GM19328 (cell line): ENCODE data around the gene XBP1.
A peak's percentile ranks its signal among the peaks of the same experiment; 100 is the strongest.
"Not testable (repeated sequence)": the region's sequence is repeated elsewhere in the genome, so short reads cannot be mapped to it uniquely, and the experiment has no call there.

Experiments
- ATAC-seq: cut with Tn5 transposase; IDR thresholded peaks from one replicate; pipeline ENCODE4 v1.9.1; 2021; ENCODE audit warnings: mild to moderate bottlenecking, moderate library complexity; ENCODE audit not compliant: unreplicated experiment

The XBP1 gene

GRCh38 chr22:28793976-28794584 lies 6.3 kb downstream of the XBP1 start:
- ATAC-seq, result no peak

- ATAC-seq, result peak; percentile 22
These were observed 7.6 kb downstream of the XBP1 start for GRCh38 chr22:28792491-28793383.

GRCh38 chr22:28791841-28792490 lies 8.4 kb downstream of the XBP1 start:
- ATAC-seq, result peak; percentile 51

- no peak for ATAC-seq
These were observed 9.2 kb downstream of the XBP1 start for GRCh38 chr22:28791124-28791523.

- ATAC-seq, result no peak
These were observed 11.8 kb downstream of the XBP1 start for GRCh38 chr22:28788601-28789000.

GRCh38 chr22:28783786-28784671 lies 16.3 kb downstream of the XBP1 start:
- no peak for ATAC-seq

- ATAC-seq, result no peak
These were observed 20.1 kb downstream of the XBP1 start for GRCh38 chr22:28780296-28780695.

GRCh38 chr22:28779833-28780232 lies 20.5 kb downstream of the XBP1 start:
- no peak for ATAC-seq

- ATAC-seq, result no peak
These were observed 26.0 kb downstream of the XBP1 start for GRCh38 chr22:28774378-28774777.

- no peak for ATAC-seq
These were observed 26.9 kb downstream of the XBP1 start for GRCh38 chr22:28773461-28773867.

GRCh38 chr22:28772633-28773460 lies 27.5 kb downstream of the XBP1 start, which contains the start of gene CCDC117:
Gene CCDC117 (plus strand): TSS chr22:28772695. CDS start chr22:28772850, 155 bp downstream.
- peak; percentile 84 for ATAC-seq

GRCh38 chr22:28771195-28771791 lies 29.1 kb downstream of the XBP1 start:
- no peak for ATAC-seq

GRCh38 chr22:28769394-28770085 lies 30.8 kb downstream of the XBP1 start:
- no peak for ATAC-seq

GRCh38 chr22:28768701-28769393 lies 31.5 kb downstream of the XBP1 start:
- no peak for ATAC-seq

- ATAC-seq, result no peak
These were observed 33.7 kb downstream of the XBP1 start for GRCh38 chr22:28766628-28767027.

- ATAC-seq, result not testable (repeated sequence)
These were observed 38.4 kb downstream of the XBP1 start for GRCh38 chr22:28762000-28762399.

- ATAC-seq, result no peak
These were observed 39.0 kb downstream of the XBP1 start for GRCh38 chr22:28761449-28761755.

- no peak for ATAC-seq
These were observed 40.4 kb downstream of the XBP1 start for GRCh38 chr22:28759861-28760560.
